Endothelial cell of umbilical vein (primary cell): ENCODE results near the gene PHKG2. TPM values are rescaled to one million over a fixed set of nuclear protein-coding genes. Genes with fewer than 3 reads are reported as not detected.

Source experiments
- BruUV-seq: library from RNA; stranded (reverse); fragments of 400-500 nt; replicated peaks from 2 replicates; lab custom pipeline; 2021; lab: Mats Ljungman, UMichigan
- CTCF ChIA-PET: fragments of 300-600, 350-600 bp; sonication (Branson Sonifier 250); formaldehyde crosslinking; loops from one replicate; lab custom pipeline; 2021; ENCODE audit warnings: antibody characterized with exemption, inconsistent platforms; lab: Charles Lee
- POLR2A ChIA-PET: fragments of 300-600, 350-600 bp; sonication (Branson Sonifier 250); formaldehyde crosslinking; loops from one replicate; lab custom pipeline; 2021; ENCODE audit warnings: antibody characterized with exemption, inconsistent platforms; lab: Charles Lee
- DNase-seq: peaks from one replicate; pipeline ENCODE4 v3.0.0-alpha.2; 2011; ENCODE audit warnings: low read depth, low spot score
- FAIRE-seq: peaks from 2 replicates; lab custom pipeline; 2011; peaks lifted over from hg19 to GRCh38; lab: Jason Lieb, UNC
- H2AFZ ChIP-seq: 2 replicates; pipeline ENCODE4 v1.6.0; 2012; ENCODE audit warnings: low read depth, low read length, control low read depth, inconsistent platforms
- H3K27ac ChIP-seq: 2 replicates; pipeline ENCODE4 v1.5.1; 2011; ENCODE audit warnings: low read depth, mild to moderate bottlenecking, control low read depth, low read length, moderate library complexity; ENCODE audit not compliant: insufficient read depth
- H3K27me3 ChIP-seq, 2 experiments: 2 replicates each; pipeline versions ENCODE4 v1.6.0 to v1.6.1; 2011; ENCODE audit warnings: low read length in 2 of 2, mixed read lengths in 1 of 2; ENCODE audit not compliant: control insufficient read depth in 2 of 2, insufficient read depth in 2 of 2
- H3K36me3 ChIP-seq, 2 experiments: 2 replicates in 1 of 2; 3 replicates in 1 of 2; pipeline ENCODE4 v1.5.1; 2011; ENCODE audit warnings: low read length in 2 of 2, mild to moderate bottlenecking in 1 of 2, moderate library complexity in 1 of 2; ENCODE audit not compliant: control insufficient read depth in 2 of 2, insufficient read depth in 2 of 2; ENCODE audit errors: extremely low read depth in 1 of 2
- H3K4me1 ChIP-seq: 3 replicates; pipeline ENCODE4 v1.5.1; 2011; ENCODE audit warnings: mild to moderate bottlenecking, low read length; ENCODE audit not compliant: control insufficient read depth, insufficient read depth; ENCODE audit errors: extremely low read depth
- H3K4me2 ChIP-seq: 2 replicates; pipeline ENCODE4 v1.6.1; 2011; ENCODE audit warnings: low read length, control low read depth, mixed read lengths; ENCODE audit not compliant: insufficient read depth
- H3K4me3 ChIP-seq, 3 experiments: fragments of 200-600 bp in 1 of 3; sonication (generic), shearing (Covaris generic) in 1 of 3; replicated peaks in 1 of 3; 2 replicates each; pipeline ENCODE4 v1.5.1; 2011 to 2016; ENCODE audit warnings: control low read depth in 3 of 3, low read length in 3 of 3, mild to moderate bottlenecking in 2 of 3, inconsistent platforms in 1 of 3, low read depth in 1 of 3, moderate library complexity in 1 of 3; ENCODE audit not compliant: insufficient read depth in 1 of 3
- H3K79me2 ChIP-seq: 2 replicates; pipeline ENCODE4 v1.6.0; 2012; ENCODE audit warnings: low read length, inconsistent platforms; ENCODE audit not compliant: control insufficient read depth, insufficient read depth
- H3K9ac ChIP-seq: replicated peaks from 2 replicates; pipeline ENCODE3; 2011; ENCODE audit warnings: low read length, control low read depth; ENCODE audit not compliant: insufficient read depth; ENCODE audit errors: extremely low read depth
- H3K9me1 ChIP-seq: replicated peaks from 3 replicates; pipeline ENCODE4 v1.6.0; 2011; ENCODE audit warnings: mild to moderate bottlenecking, low read length; ENCODE audit not compliant: control insufficient read depth, insufficient read depth; ENCODE audit errors: extremely low read depth
- H3K9me3 ChIP-seq: replicated peaks from 2 replicates; pipeline ENCODE4 v1.5.1; 2012; ENCODE audit warnings: low read length, inconsistent platforms; ENCODE audit not compliant: control insufficient read depth, insufficient read depth
- H4K20me1 ChIP-seq: replicated peaks from 2 replicates; pipeline ENCODE3; 2011; ENCODE audit warnings: mild to moderate bottlenecking, low read length; ENCODE audit not compliant: control insufficient read depth, insufficient read depth; ENCODE audit errors: extremely low read depth
- CTCF ChIP-seq, 2 donors: IDR thresholded peaks; 1 replicate in 1 of 2; 2 replicates in 1 of 2; pipeline ENCODE4 v1.5.1; 2011; ENCODE audit warnings: low read length in 2 of 2, mild to moderate bottlenecking in 2 of 2, moderate library complexity in 2 of 2, control low read depth in 1 of 2, inconsistent platforms in 1 of 2, low read depth in 1 of 2; ENCODE audit not compliant: insufficient read depth in 1 of 2; ENCODE audit errors: extremely low read depth in 1 of 2
- EZH2 ChIP-seq: IDR thresholded peaks from 2 replicates; pipeline ENCODE4 v1.6.1; 2012; ENCODE audit warnings: borderline replicate concordance, low read depth, mild to moderate bottlenecking, moderate library complexity, low read length, inconsistent platforms; ENCODE audit not compliant: severe bottlenecking
- FOS ChIP-seq: IDR thresholded peaks from 2 replicates; pipeline ENCODE4 v1.6.1; 2011; ENCODE audit warnings: mild to moderate bottlenecking, low read length, moderate library complexity, borderline replicate concordance; ENCODE audit not compliant: insufficient read depth
- GATA2 ChIP-seq: IDR thresholded peaks from 2 replicates; pipeline ENCODE4 v1.7.0; 2011; ENCODE audit warnings: low read depth, mild to moderate bottlenecking, moderate library complexity, mixed read lengths, low read length; ENCODE audit not compliant: insufficient read length, insufficient read depth
- JUN ChIP-seq: IDR thresholded peaks from 2 replicates; pipeline ENCODE4 v1.6.1; 2011; ENCODE audit warnings: borderline replicate concordance, low read depth; ENCODE audit not compliant: insufficient read length, insufficient read depth
- MAX ChIP-seq: IDR thresholded peaks from 2 replicates; pipeline ENCODE4 v1.6.1; 2011; ENCODE audit not compliant: insufficient read depth, insufficient read length
- MYC ChIP-seq: IDR thresholded peaks from one replicate; pipeline ENCODE4 v1.6.1; 2011; ENCODE audit warnings: mild to moderate bottlenecking, low read depth, low read length
- POLR2A ChIP-seq: IDR thresholded peaks from 2 replicates; pipeline ENCODE4 v1.6.1; 2012; ENCODE audit warnings: low read depth, mild to moderate bottlenecking, control low read depth, low read length
- POLR2AphosphoS5 ChIP-seq: IDR thresholded peaks from 2 replicates; pipeline ENCODE4 v1.6.1; 2012; ENCODE audit warnings: low read depth, mild to moderate bottlenecking, control low read depth, low read length, moderate library complexity; ENCODE audit not compliant: insufficient read depth
- dilution Hi-C: fragments of 300-500 bp; cut with MboI; formaldehyde crosslinking; loops from one replicate; pipeline ENCODE4 v1.15.0; 2019; ENCODE audit warnings: low sequenced_read_pairs; ENCODE audit not compliant: extremely low pct_ligation_motif_present
- intact Hi-C: fragments of 100-400 bp; cut with micrococcal nuclease; formaldehyde crosslinking; loops from one replicate; pipeline ENCODE4 v1.10.0; 2022
- polyA plus RNA-seq, 4 experiments: library from polyadenylated mRNA; depleted of rRNA in 3 of 4; stranded (reverse) in 3 of 4; unstranded in 1 of 4; fragments of >200 nt; gene quantifications; 2 replicates each; pipeline versions ENCODE4 v1.2.1 to v1.2.3, GENCODE V29; 2011 to 2012; ENCODE audit warnings: missing spikeins in 1 of 4
- total RNA-seq: library from RNA; stranded (reverse); gene quantifications from 2 replicates; pipeline ENCODE4 v1.2.3, GENCODE V29; 2021

Gene PHKG2
- total and polyA plus RNA-seq, 2 donors (not counting 3 experiments of a cell fraction or from before 2014, with no cell fraction given) = 33.0 to 48.8 TPM

- DNase-seq (no peak), FAIRE-seq (no peak)
- Histone ChIP-seq H3K36me3 (peaks cover 20 to 72% of the 10 kb centered on the region in 2 experiments), H3K9ac (no peak overlapping the region), H3K4me3 (no peak overlapping the region), H3K4me2 (no peak overlapping the region), H4K20me1 (no peaks in the 10 kb centered on the region), H3K27ac (no peak overlapping the region), H3K9me1 (no peaks in the 10 kb centered on the region), H2AFZ (no peak overlapping the region), H3K4me1 (no peaks in the 10 kb centered on the region), H3K27me3 (no peaks in the 10 kb centered on the region), H3K9me3 (no peaks in the 10 kb centered on the region), H3K79me2 (peaks cover under 1% of the 10 kb centered on the region)
- CTCF ChIA-PET = interaction anchor here (0.9 kb wide), 1 partner anchor 75 kb away, joined by 3 read pairs; no protein-coding TSS in a partner anchor
- intact Hi-C loops (no loop called here), dilution Hi-C loops (no loop called here)
- POLR2A ChIA-PET = no interaction called here
- TF ChIP-seq FOS = no peak
- no peak for TF ChIP-seq MAX
- no peak for TF ChIP-seq POLR2AphosphoS5
- no peak for TF ChIP-seq EZH2
- no peak for TF ChIP-seq MYC
- no peak for TF ChIP-seq JUN
- TF ChIP-seq POLR2A = no peak
- TF ChIP-seq CTCF (IDR thresholded peaks at IDR 0.05; ENCODE audit: extremely low read depth in 1 of 2, insufficient read depth in 1 of 2, low read depth in 1 of 2, low read length in 2 of 2) = no peak
- no peak for TF ChIP-seq GATA2
- no TSS peak for BruUV-seq
These were observed 21.3 kb downstream of the PHKG2 start for GRCh38 chr16:30769379-30770089.
